HL-60/S4 treated with retinoic acid at 250 ng/mL for 4 days and 3 days (cell line): Measurements from ENCODE around the gene APOL6.
"Not testable (repeated sequence)": the region's sequence is repeated elsewhere in the genome, so short reads cannot be mapped to it uniquely, and the experiment has no call there.

ENCODE experiments used
- in situ Hi-C: fragments of 300-500 bp; cut with MboI; formaldehyde crosslinking; loops from 2 replicates; pipeline ENCODE4 v1.7.0; 2022; ENCODE audit warnings: low sequenced_read_pairs

APOL6 gene

GRCh38 chr22:35617137-35617755 lies 31.0 kb upstream of the APOL6 start, which contains the start of gene MB:
Gene MB (minus strand): TSS chr22:35617329. CDS start chr22:35617257, 72 bp downstream.
- in situ Hi-C loops = no loop called here

GRCh38 chr22:35618427-35619223 lies 29.6 kb upstream of the APOL6 start:
- in situ Hi-C loops = no loop called here

GRCh38 chr22:35619336-35620094 lies 28.7 kb upstream of the APOL6 start:
- in situ Hi-C loops = no loop called here

- in situ Hi-C loops = no loop called here
Observed at GRCh38 chr22:35620624-35621251, 27.5 kb upstream of the APOL6 start.

GRCh38 chr22:35621451-35621850 lies 26.8 kb upstream of the APOL6 start:
- in situ Hi-C loops = no loop called here

GRCh38 chr22:35622191-35622913 lies 25.9 kb upstream of the APOL6 start:
- in situ Hi-C loops = no loop called here

- in situ Hi-C loops = not testable (repeated sequence)
Observed at GRCh38 chr22:35623885-35624284, 24.4 kb upstream of the APOL6 start.

- in situ Hi-C loops = no loop called here
Observed at GRCh38 chr22:35624547-35624946, 23.7 kb upstream of the APOL6 start.

DNA sequence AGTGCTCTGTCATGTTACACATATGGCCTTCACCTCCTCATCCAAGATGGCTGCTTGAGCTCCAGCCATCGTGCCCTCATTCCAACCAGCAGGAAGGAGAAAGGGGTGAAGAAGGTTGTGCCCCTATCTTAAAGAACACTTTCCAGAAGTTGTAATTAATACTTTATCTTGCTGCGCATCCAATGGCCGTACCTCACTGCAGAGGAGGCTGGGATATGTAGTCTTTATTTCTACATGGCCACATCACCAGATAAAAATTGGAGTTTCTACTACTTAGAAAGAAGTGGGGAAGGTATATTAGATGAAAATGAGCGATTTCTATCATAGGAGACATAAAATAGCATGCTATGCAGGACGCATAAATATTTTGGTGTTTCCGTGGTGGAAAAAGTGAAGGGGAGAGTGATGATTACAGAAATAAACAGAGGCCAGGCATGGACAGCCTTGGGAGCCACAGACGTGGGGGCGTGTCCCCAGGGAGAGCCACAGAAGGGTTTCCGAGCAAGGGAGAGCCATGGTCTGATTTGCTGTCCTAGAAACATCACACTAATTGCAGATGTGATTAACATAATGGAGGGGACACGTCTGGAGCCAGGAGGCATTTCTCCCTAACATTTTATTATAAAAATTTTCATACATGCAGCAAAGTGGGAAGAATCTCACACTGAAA lies 22.3 kb upstream of the APOL6 start:
- in situ Hi-C loops = no loop called here

- in situ Hi-C loops = no loop called here
Observed at GRCh38 chr22:35627267-35628041, 20.8 kb upstream of the APOL6 start.

GRCh38 chr22:35628732-35629131 lies 19.5 kb upstream of the APOL6 start:
- in situ Hi-C loops = no loop called here

GRCh38 chr22:35629406-35630216 lies 18.6 kb upstream of the APOL6 start:
- in situ Hi-C loops = no loop called here

DNA sequence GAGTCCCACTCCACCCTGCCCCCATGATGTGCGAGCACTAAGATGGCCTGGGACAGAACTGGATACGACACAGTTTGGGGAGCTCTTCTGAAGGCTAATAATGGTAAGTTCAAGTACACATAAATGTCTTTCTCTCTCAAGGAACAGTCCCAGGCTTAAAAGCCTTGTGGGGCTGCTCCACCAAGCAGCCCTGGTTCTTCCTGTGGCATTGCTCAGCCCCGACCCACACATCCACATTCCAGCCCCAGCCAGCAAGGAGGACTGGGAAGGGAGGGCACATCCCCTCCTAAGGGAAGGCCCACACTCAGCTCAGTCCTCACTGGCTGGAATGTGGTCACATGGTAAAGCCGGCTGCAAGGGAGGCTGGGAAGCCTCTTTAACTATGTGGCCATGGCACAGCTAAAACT lies 17.9 kb upstream of the APOL6 start:
- in situ Hi-C loops = no loop called here

- in situ Hi-C loops = no loop called here
Observed at GRCh38 chr22:35630891-35631290, 17.4 kb upstream of the APOL6 start.

DNA sequence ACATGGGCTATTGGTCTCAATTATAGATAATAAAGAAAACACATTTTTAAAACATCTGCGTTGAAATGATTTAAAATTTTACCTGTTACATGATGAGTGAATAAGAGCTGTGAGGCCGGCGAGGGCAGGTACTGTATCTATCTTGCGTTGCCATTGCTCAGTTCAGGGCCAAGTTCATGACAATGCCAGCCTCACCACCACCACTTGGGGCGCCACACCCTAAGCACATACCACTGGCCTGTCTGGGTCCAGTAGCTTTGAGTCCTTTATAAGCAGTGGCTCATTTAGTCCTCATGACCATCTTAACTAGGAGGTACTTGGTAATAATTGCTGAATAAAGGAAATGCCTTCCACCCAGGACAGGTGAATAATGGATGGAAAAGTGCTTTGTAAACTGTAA lies 16.6 kb upstream of the APOL6 start:
- in situ Hi-C loops = no loop called here

DNA sequence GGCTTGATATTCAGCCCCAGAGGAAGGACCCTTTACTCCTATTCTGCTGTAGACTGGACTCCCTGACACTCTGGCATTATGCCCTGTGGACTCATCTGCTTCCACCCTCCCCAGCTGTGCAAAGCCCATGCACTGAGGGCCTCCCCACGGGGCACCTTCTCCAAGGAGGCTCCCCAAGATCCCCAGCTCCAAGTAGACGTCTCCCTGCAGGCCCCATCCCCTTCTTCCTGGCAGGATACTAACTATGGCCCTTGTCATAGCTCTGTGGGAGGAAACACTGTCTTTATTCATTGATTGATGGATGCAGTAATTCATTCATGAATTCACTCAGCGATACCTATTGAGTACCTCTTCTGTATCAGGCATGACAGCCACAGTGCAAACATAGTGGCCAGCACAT lies 15.3 kb upstream of the APOL6 start:
- in situ Hi-C loops = no loop called here

DNA sequence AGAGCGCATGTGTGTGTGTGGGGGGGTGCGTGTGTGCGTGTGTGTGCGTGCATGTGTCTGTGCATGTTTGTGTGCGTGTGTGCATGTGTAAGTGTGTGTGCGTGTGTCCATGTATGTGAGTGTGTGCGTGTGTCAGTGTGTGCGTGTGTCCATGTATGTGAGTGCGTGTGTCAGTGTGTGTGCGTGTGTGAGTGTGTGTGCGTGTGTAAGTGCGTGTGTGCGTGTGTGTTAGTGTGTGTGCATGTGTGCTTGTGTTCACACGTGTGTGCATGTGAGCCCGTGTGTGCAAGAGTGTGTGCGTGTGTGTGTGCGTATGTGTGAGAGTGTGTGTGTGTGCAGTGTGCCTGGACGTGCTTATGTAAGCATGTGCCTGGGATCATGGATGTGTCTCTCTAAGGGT lies 14.7 kb upstream of the APOL6 start:
- in situ Hi-C loops = no loop called here

DNA sequence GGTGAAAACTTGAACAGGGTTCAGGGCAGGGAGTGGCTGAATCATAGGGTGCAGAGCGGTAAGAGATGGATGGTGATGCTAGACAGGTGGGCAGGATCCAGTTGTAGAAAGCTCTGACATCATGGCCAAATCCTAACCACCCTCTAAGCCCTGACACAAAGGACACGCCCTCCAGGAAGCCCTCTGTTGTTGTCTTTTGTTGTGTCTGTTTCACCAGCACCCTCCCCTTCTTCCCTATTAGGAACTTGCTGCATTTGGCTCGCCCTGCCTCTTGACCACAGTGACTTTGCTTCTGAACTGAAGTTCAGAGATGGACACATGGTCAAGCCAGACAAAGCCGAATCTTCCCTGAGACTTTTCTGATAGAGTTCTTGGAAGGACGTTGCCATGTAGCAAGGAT lies 14.2 kb upstream of the APOL6 start:
- in situ Hi-C loops = no loop called here
